CD14-positive monocyte (primary cell): ENCODE results near the gene SH3TC2. TPM values are rescaled to one million over a fixed set of nuclear protein-coding genes. Genes with fewer than 3 reads are reported as not detected.
A peak's percentile ranks its signal among the peaks of the same experiment; 100 is the strongest.

ENCODE experiments used
- DNase-seq, 3 donors: peaks; one replicate each; pipeline ENCODE4 v3.0.0-alpha.2; 2011 to 2022
- H2AFZ ChIP-seq: 2 replicates; pipeline ENCODE4 v1.6.0; 2012; ENCODE audit warnings: mild to moderate bottlenecking, low read depth, low read length, inconsistent platforms; ENCODE audit not compliant: insufficient read depth, poor library complexity, severe bottlenecking
- H3K27ac ChIP-seq, 2 donors: 1 replicate in 1 of 2; 2 replicates in 1 of 2; pipeline ENCODE4 v1.5.1; 2012 to 2013; ENCODE audit warnings: low read length in 2 of 2, control low read depth in 1 of 2, inconsistent platforms in 1 of 2, low read depth in 1 of 2, mild to moderate bottlenecking in 1 of 2
- H3K27me3 ChIP-seq, 2 donors: one replicate each; pipeline versions ENCODE4 v1.6.0 to v1.6.1; 2011 to 2013; ENCODE audit warnings: low read length in 2 of 2; ENCODE audit not compliant: control insufficient read depth in 2 of 2, insufficient read depth in 2 of 2
- H3K36me3 ChIP-seq, 2 donors: replicated peaks in 1 of 2; 1 replicate in 1 of 2; 2 replicates in 1 of 2; pipeline versions ENCODE4 v1.5.1 to v1.6.1; 2012 to 2013; ENCODE audit warnings: low read length in 2 of 2, control low read depth in 1 of 2, inconsistent platforms in 1 of 2, mild to moderate bottlenecking in 1 of 2; ENCODE audit not compliant: insufficient read depth in 2 of 2, control insufficient read depth in 1 of 2
- H3K4me1 ChIP-seq, 2 donors: 1 replicate in 1 of 2; 2 replicates in 1 of 2; pipeline versions ENCODE4 v1.5.1 to v1.6.1; 2012 to 2013; ENCODE audit warnings: low read length in 2 of 2, control low read depth in 1 of 2, inconsistent platforms in 1 of 2, mild to moderate bottlenecking in 1 of 2, moderate library complexity in 1 of 2; ENCODE audit not compliant: insufficient read depth in 2 of 2, control insufficient read depth in 1 of 2
- H3K4me2 ChIP-seq: replicated peaks from 2 replicates; pipeline ENCODE3; 2012; ENCODE audit warnings: low read length, moderate library complexity, mild to moderate bottlenecking; ENCODE audit not compliant: poor library complexity, severe bottlenecking; ENCODE audit errors: extremely low read depth
- H3K4me3 ChIP-seq, 3 experiments: fragments of 200-600 bp in 1 of 3; sonication (generic) in 1 of 3; replicated peaks in 1 of 3; 1 replicate in 2 of 3; 2 replicates in 1 of 3; pipeline ENCODE4 v1.5.1; 2011 to 2013; ENCODE audit warnings: low read length in 3 of 3, mild to moderate bottlenecking in 3 of 3, control low read depth in 2 of 3, low read depth in 2 of 3, inconsistent platforms in 1 of 3, moderate library complexity in 1 of 3
- H3K79me2 ChIP-seq: 2 replicates; pipeline ENCODE4 v1.6.0; 2012; ENCODE audit warnings: mild to moderate bottlenecking, control low read depth, inconsistent platforms, low read length, moderate library complexity; ENCODE audit not compliant: insufficient read depth
- H3K9ac ChIP-seq: 2 replicates; pipeline ENCODE4 v1.6.0; 2017; ENCODE audit warnings: low read length, mild to moderate bottlenecking; ENCODE audit not compliant: insufficient read depth, poor library complexity, severe bottlenecking
- H3K9me3 ChIP-seq, 2 donors: replicated peaks in 1 of 2; 1 replicate in 1 of 2; 2 replicates in 1 of 2; pipeline versions ENCODE4 v1.5.1 to v1.6.1; 2012 to 2013; ENCODE audit warnings: low read length in 2 of 2, control low read depth in 1 of 2; ENCODE audit not compliant: control insufficient read depth in 1 of 2, insufficient read depth in 1 of 2
- H4K20me1 ChIP-seq: 2 replicates; pipeline ENCODE4 v1.6.0; 2012; ENCODE audit warnings: mild to moderate bottlenecking, low read length, control low read depth, moderate library complexity; ENCODE audit not compliant: insufficient read depth
- H3K27ac Mint-ChIP-seq, 7 donors: one replicate each; pipeline ENCODE4 v1.8.0; 2020; ENCODE audit warnings: mild to moderate bottlenecking in 7 of 7, mixed read lengths in 7 of 7, moderate library complexity in 6 of 7, inconsistent platforms in 2 of 7
- H3K27me3 Mint-ChIP-seq, 3 donors: one replicate each; pipeline ENCODE4 v1.8.0; 2021 to 2022; ENCODE audit warnings: low read depth in 3 of 3, mild to moderate bottlenecking in 3 of 3, mixed read lengths in 3 of 3, moderate library complexity in 3 of 3, inconsistent platforms in 1 of 3
- H3K36me3 Mint-ChIP-seq, 2 donors: one replicate each; pipeline ENCODE4 v1.8.0; 2020; ENCODE audit warnings: mixed read lengths in 2 of 2, inconsistent platforms in 1 of 2, mild to moderate bottlenecking in 1 of 2
- H3K4me1 Mint-ChIP-seq: one replicate; pipeline ENCODE4 v1.8.0; 2020; ENCODE audit warnings: mild to moderate bottlenecking, mixed read lengths
- H3K4me3 Mint-ChIP-seq, 2 donors: one replicate each; pipeline ENCODE4 v1.8.0; 2020; ENCODE audit warnings: mild to moderate bottlenecking in 2 of 2, mixed read lengths in 2 of 2, moderate library complexity in 1 of 2
- H3K9me3 Mint-ChIP-seq, 7 donors: one replicate each; pipeline ENCODE4 v1.8.0; 2020 to 2022; ENCODE audit warnings: mixed read lengths in 7 of 7, mild to moderate bottlenecking in 6 of 7, moderate library complexity in 6 of 7, inconsistent platforms in 2 of 7
- CTCF ChIP-seq: fragments of 200-600 bp; IDR thresholded peaks from one replicate; pipeline ENCODE4 v1.8.0; 2022; ENCODE audit warnings: antibody characterized with exemption, mild to moderate bottlenecking
- WGBS: methylation state at CpG from one replicate; pipeline ENCODE4 v1.1.5; 2013; ENCODE audit warnings: missing lambda C conversion rate; ENCODE audit not compliant: insufficient coverage; 5-methylcytosine and 5-hydroxymethylcytosine counted together
- intact Hi-C, 2 donors: fragments of 100-400 bp; cut with micrococcal nuclease; formaldehyde crosslinking; loops; one replicate each; pipeline versions ENCODE4 v1.15.0 to v1.15.1; 2023
- polyA plus RNA-seq, 3 donors: library from polyadenylated mRNA; depleted of rRNA in 1 of 3; unstranded in 2 of 3; stranded (reverse) in 1 of 3; fragments of 300-500 nt in 2 of 3; fragments of >200 nt in 1 of 3; fragmentation: Illumina TruSeq in 2 of 3; gene quantifications; 1 replicate in 2 of 3; 2 replicates in 1 of 3; pipeline ENCODE4 v1.2.3, GENCODE V29; 2012 to 2021

The SH3TC2 gene
- polyA plus RNA-seq, 3 donors: 0.01 to 0.30 (median 0.14) TPM

DNA sequence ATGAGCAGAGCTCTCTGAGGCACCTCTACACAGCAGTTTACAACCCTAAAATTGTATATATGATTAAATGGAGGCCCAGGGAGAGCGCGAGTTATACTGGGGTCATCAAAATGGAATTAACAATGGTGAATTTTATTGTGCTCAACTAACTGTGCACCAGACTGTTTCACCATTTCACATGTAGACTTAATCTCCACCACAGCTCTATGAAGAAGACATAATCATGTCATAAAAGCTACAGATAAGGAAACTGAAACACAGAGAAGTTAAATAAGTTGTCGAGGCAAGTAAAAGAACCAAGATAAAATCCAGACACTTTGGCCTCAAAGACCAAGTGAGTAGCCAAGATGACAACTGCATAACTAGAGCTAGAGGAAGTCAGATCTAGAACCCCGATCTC is 1.5 kb downstream of the SH3TC2 start:
- Mint-ChIP-seq H3K9me3 (peaks cover 0 to 6% (median 2%) of the 10 kb centered on the region in 7 donors), H3K27me3 (peaks cover 0 to 3% (median 0%) of the 10 kb centered on the region in 3 donors), H3K27ac (peak overlapping the region in 1 of 7 donors; percentile 62), H3K4me1 (peaks cover 34% of the 10 kb centered on the region), H3K4me3 (no peak overlapping the region), H3K36me3 (peaks cover 0 to 4% of the 10 kb centered on the region in 2 donors)
- TF ChIP-seq CTCF: no peak
- Histone ChIP-seq H3K9me3 (peaks cover 0 to 3% of the 10 kb centered on the region in 2 donors), H3K9ac (no peak overlapping the region), H3K4me3 (no peak overlapping the region), H3K27me3 (no peaks in the 10 kb centered on the region), H3K4me2 (no peak overlapping the region), H3K4me1 (peaks cover 26 to 32% of the 10 kb centered on the region in 2 donors), H3K36me3 (no peaks in the 10 kb centered on the region), H2AFZ (no peak overlapping the region), H3K27ac (no peak overlapping the region), H4K20me1 (no peaks in the 10 kb centered on the region), H3K79me2 (no peaks in the 10 kb centered on the region)
- DNase-seq: no peak
- intact Hi-C loops: no loop called here
- 79% methylated on average over 2 of the region's 4 CpGs for WGBS

DNA sequence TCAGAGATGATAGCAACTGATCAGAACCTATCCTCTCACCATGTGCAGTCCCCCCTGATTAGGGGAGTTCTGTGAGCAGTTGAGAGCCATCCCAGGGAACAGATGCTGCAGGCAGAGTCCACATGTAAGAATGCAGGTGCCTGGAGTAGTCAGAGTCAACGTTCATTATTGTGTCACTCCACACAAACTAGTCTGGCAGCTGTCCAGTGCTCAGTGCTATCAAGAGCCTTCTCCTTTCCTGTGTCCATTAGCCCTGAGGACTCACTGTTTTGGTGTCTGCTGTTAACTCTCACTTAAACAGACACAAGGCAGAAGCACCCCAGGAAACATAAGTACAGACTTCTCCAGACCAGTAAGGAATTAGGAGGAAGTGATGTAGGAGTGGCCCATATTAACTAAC is 2.5 kb downstream of the SH3TC2 start:
- Histone ChIP-seq H3K27ac (no peak overlapping the region), H2AFZ (peak overlapping the region; percentile 38), H3K79me2 (no peaks in the 10 kb centered on the region), H3K4me2 (no peak overlapping the region), H3K27me3 (no peaks in the 10 kb centered on the region), H4K20me1 (no peaks in the 10 kb centered on the region), H3K36me3 (no peaks in the 10 kb centered on the region), H3K9me3 (peaks cover 0 to 3% of the 10 kb centered on the region in 2 donors), H3K4me3 (no peak overlapping the region), H3K4me1 (peaks cover 26 to 32% of the 10 kb centered on the region in 2 donors), H3K9ac (no peak overlapping the region)
- WGBS: 0% methylated on average over 1 of the region's 1 CpG
- no peak overlapping the region for H3K27ac Mint-ChIP-seq
- peaks cover 34% of the 10 kb centered on the region for H3K4me1 Mint-ChIP-seq
- intact Hi-C loops: no loop called here
- H3K4me3 Mint-ChIP-seq: no peak overlapping the region
- peaks cover 0 to 4% of the 10 kb centered on the region in 2 donors for H3K36me3 Mint-ChIP-seq
- DNase-seq: peak in 1 of 3 donors; percentile 21
- H3K9me3 Mint-ChIP-seq: peaks cover 0 to 7% (median 2%) of the 10 kb centered on the region in 7 donors
- peaks cover 0 to 3% (median 0%) of the 10 kb centered on the region in 3 donors for H3K27me3 Mint-ChIP-seq
- TF ChIP-seq CTCF: no peak
